ENCODE measurements around the gene TMEM132C. TPM values are rescaled to one million over a fixed set of nuclear protein-coding genes. Genes with fewer than 3 reads are reported as not detected.
A peak's percentile ranks its signal among the peaks of the same experiment; 100 is the strongest.

The TMEM132C gene
- total RNA-seq, 3 donors from 2014 or later (not counting 1 experiment from before 2014, with no cell fraction given), result 0.08 to 0.41 TPM; not detected in 1

DNA sequence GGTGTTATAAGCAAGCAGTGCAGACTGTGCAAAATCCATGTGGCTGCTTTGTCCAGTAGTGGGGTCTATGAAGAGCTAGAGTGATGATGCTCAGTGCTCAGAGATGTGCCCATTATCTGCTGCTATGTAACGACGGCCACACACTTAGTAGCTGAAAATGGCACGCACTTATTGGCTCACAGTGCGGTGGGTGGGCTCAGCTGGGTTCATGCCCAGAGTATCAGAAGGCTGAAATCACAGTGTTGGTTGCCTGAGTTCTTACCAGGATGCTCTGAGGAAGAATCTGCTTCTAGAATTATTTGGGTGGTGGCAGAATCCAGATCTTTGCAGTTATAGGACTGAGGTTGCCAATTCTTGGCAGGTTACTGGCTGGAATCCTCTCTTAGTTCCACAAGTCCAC lies 432.1 kb downstream of the TMEM132C start:
- no peak overlapping the region for H3K4me3 ChIP-seq (ENCODE audit: low read length)
- Mint-ChIP-seq H3K27me3 (ENCODE audit: low read depth in 2 of 2) (no peaks in the 10 kb centered on the region), H3K9me3 (no peaks in the 10 kb centered on the region), H3K27ac (peak overlapping the region in 1 of 2 donors; percentile 38), H3K4me3 (no peak overlapping the region), H3K36me3 (no peaks in the 10 kb centered on the region), H3K4me1 (peaks cover 67% of the 10 kb centered on the region in 2 donors)
- H3K9me3 ChIP-seq (ENCODE audit: control insufficient read depth, insufficient read depth, low read length), result no peaks in the 10 kb centered on the region
- intact Hi-C loops (cut with micrococcal nuclease), result loop anchor here (10.0 kb wide), 1 partner anchor 46 kb away; no protein-coding TSS in a partner anchor
- 89% methylated on average over 4 of the region's 4 CpGs for WGBS (ENCODE audit: insufficient coverage)
- peaks cover 25% of the 10 kb centered on the region for H3K4me1 ChIP-seq (ENCODE audit: control insufficient read depth, insufficient read depth, low read length)
- DNase-seq (no peak), ATAC-seq (no peak)
- no peaks in the 10 kb centered on the region for H3K27me3 ChIP-seq (ENCODE audit: control insufficient read depth, insufficient read depth, low read length)
- H3K36me3 ChIP-seq (ENCODE audit: control insufficient read depth, insufficient read depth, low read length), result no peaks in the 10 kb centered on the region
- no peak overlapping the region for H3K27ac ChIP-seq (ENCODE audit: low read length)
- TF ChIP-seq, protein P1, sequence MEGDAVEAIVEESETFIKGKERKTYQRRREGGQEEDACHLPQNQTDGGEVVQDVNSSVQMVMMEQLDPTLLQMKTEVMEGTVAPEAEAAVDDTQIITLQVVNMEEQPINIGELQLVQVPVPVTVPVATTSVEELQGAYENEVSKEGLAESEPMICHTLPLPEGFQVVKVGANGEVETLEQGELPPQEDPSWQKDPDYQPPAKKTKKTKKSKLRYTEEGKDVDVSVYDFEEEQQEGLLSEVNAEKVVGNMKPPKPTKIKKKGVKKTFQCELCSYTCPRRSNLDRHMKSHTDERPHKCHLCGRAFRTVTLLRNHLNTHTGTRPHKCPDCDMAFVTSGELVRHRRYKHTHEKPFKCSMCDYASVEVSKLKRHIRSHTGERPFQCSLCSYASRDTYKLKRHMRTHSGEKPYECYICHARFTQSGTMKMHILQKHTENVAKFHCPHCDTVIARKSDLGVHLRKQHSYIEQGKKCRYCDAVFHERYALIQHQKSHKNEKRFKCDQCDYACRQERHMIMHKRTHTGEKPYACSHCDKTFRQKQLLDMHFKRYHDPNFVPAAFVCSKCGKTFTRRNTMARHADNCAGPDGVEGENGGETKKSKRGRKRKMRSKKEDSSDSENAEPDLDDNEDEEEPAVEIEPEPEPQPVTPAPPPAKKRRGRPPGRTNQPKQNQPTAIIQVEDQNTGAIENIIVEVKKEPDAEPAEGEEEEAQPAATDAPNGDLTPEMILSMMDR (IDR thresholded peaks at IDR 0.05), result no peak

DNA sequence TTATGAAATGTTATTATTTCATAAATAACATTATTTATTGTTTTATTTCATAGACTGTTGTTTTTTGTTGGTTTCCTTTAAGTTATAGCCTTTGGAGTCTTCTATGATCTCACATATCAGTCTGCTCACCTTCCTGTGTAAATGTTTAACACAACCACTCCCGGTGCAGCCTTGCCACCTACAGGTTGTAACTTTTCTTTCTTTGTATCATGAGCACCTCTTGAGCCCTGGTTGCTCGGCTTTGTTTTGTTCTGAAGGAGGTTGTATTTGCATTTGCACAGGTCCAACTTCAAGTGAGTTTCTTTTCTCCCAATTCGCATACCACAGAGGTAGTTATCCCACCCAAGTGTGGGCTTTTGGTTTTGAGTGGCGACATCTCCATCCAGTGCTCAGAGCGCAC lies 435.4 kb downstream of the TMEM132C start:
- Mint-ChIP-seq H3K36me3 (no peaks in the 10 kb centered on the region), H3K9me3 (no peaks in the 10 kb centered on the region), H3K4me3 (peak overlapping the region; percentile 56), H3K27ac (peak overlapping the region; percentile 56 to 74), H3K4me1 (peaks cover 64 to 66% of the 10 kb centered on the region in 2 donors), H3K27me3 (ENCODE audit: low read depth in 2 of 2) (no peaks in the 10 kb centered on the region)
- ATAC-seq (peak in 2 of 3 donors; percentile 34 to 40), DNase-seq (no peak)
- TF ChIP-seq, protein P1 (IDR thresholded peaks at IDR 0.05), result no peak
- peaks cover 21% of the 10 kb centered on the region for H3K4me1 ChIP-seq (ENCODE audit: control insufficient read depth, insufficient read depth, low read length)
- WGBS (ENCODE audit: insufficient coverage), result 74% methylated on average over 5 of the region's 5 CpGs
- no peak overlapping the region for H3K4me3 ChIP-seq (ENCODE audit: low read length)
- H3K9me3 ChIP-seq (ENCODE audit: control insufficient read depth, insufficient read depth, low read length), result no peaks in the 10 kb centered on the region
- H3K27ac ChIP-seq (ENCODE audit: low read length), result no peak overlapping the region
- no peaks in the 10 kb centered on the region for H3K36me3 ChIP-seq (ENCODE audit: control insufficient read depth, insufficient read depth, low read length)
- intact Hi-C loops (cut with micrococcal nuclease), result no loop called here
- H3K27me3 ChIP-seq (ENCODE audit: control insufficient read depth, insufficient read depth, low read length), result no peaks in the 10 kb centered on the region

DNA sequence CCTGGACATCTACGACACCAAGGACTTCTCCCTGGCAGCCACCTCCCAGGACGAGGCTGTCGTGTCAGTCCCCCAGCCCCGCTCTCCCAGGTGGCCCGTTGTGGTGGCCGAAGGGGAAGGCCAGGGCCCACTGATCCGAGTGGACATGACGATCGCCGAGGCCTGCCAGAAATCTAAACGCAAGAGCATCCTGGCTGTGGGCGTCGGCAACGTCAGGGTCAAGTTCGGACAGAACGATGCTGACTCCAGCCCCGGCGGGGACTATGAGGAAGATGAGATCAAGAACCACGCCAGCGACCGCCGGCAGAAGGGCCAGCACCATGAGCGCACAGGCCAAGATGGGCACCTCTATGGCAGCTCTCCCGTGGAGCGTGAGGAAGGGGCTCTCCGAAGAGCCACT lies 438.2 kb downstream of the TMEM132C start:
- TF ChIP-seq, protein P1 (IDR thresholded peaks at IDR 0.05), result no peak
- Histone ChIP-seq H3K4me3 (ENCODE audit: low read length) (no peak overlapping the region), H3K4me1 (ENCODE audit: control insufficient read depth, insufficient read depth, low read length) (peaks cover 8% of the 10 kb centered on the region), H3K36me3 (ENCODE audit: control insufficient read depth, insufficient read depth, low read length) (no peaks in the 10 kb centered on the region), H3K27ac (ENCODE audit: low read length) (no peak overlapping the region), H3K9me3 (ENCODE audit: control insufficient read depth, insufficient read depth, low read length) (no peaks in the 10 kb centered on the region), H3K27me3 (ENCODE audit: control insufficient read depth, insufficient read depth, low read length) (no peaks in the 10 kb centered on the region)
- H3K27ac Mint-ChIP-seq, result no peak overlapping the region
- H3K4me3 Mint-ChIP-seq, result no peak overlapping the region
- intact Hi-C loops (cut with micrococcal nuclease), result no loop called here
- H3K4me1 Mint-ChIP-seq, result peaks cover 37 to 39% of the 10 kb centered on the region in 2 donors
- no peaks in the 10 kb centered on the region for H3K9me3 Mint-ChIP-seq
- H3K36me3 Mint-ChIP-seq, result no peaks in the 10 kb centered on the region
- 92% methylated on average over 26 of the region's 26 CpGs for WGBS (ENCODE audit: insufficient coverage)
- ATAC-seq (no peak), DNase-seq (no peak)
- H3K27me3 Mint-ChIP-seq (ENCODE audit: low read depth in 2 of 2), result no peaks in the 10 kb centered on the region

DNA sequence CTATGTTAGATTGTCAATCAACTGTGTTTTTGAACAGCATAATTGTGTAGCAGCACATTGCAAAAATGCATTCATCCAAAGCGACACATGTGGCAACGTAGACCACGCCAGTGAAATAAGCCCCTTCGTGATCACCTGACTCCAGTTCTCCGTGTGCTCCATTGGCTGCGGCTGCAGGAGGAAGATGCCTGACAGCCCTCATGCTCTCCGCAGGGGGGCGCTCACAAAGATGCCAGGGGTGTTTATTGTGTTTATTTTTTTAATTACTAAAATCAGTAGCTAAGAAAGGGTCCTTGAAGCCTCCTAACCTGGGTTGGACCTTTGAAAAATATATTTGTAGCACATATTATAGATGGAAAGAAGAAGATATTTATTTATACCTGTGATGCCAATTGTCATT lies 440.5 kb downstream of the TMEM132C start:
- Histone ChIP-seq H3K27ac (ENCODE audit: low read length) (no peak overlapping the region), H3K9me3 (ENCODE audit: control insufficient read depth, insufficient read depth, low read length) (no peaks in the 10 kb centered on the region), H3K36me3 (ENCODE audit: control insufficient read depth, insufficient read depth, low read length) (no peaks in the 10 kb centered on the region), H3K4me3 (ENCODE audit: low read length) (no peak overlapping the region), H3K27me3 (ENCODE audit: control insufficient read depth, insufficient read depth, low read length) (no peaks in the 10 kb centered on the region), H3K4me1 (ENCODE audit: control insufficient read depth, insufficient read depth, low read length) (peaks cover 7% of the 10 kb centered on the region)
- H3K9me3 Mint-ChIP-seq, result no peaks in the 10 kb centered on the region
- H3K4me3 Mint-ChIP-seq, result no peak overlapping the region
- WGBS (ENCODE audit: insufficient coverage), result 87% methylated on average over 8 of the region's 8 CpGs
- intact Hi-C loops (cut with micrococcal nuclease), result no loop called here
- no peak for DNase-seq
- H3K27ac Mint-ChIP-seq, result no peak overlapping the region
- no peaks in the 10 kb centered on the region for H3K36me3 Mint-ChIP-seq
- TF ChIP-seq, protein P1 (IDR thresholded peaks at IDR 0.05), result no peak
- peaks cover 16 to 18% of the 10 kb centered on the region in 2 donors for H3K4me1 Mint-ChIP-seq
- H3K27me3 Mint-ChIP-seq (ENCODE audit: low read depth in 2 of 2), result no peaks in the 10 kb centered on the region
- ATAC-seq, result no peak

Measured in natural killer cell (primary cell).